MM.1S (cell line): ENCODE data around the gene C17orf67.

Experiments
- EZH2 ChIP-seq: fragments of 300-600 bp; sonication (generic); optimal IDR thresholded peaks from 2 replicates; pipeline ENCODE3; 2017; ENCODE audit warnings: low read depth, mild to moderate bottlenecking, antibody characterized with exemption, low read length, mixed read lengths
- TF ChIP-seq, protein P1 (sequence below): fragments of 300-600 bp; sonication (generic); IDR thresholded peaks from 2 replicates; pipeline ENCODE4 v1.5.1; 2016; ENCODE audit warnings: antibody characterized with exemption, low read length, mixed read lengths

DNA sequence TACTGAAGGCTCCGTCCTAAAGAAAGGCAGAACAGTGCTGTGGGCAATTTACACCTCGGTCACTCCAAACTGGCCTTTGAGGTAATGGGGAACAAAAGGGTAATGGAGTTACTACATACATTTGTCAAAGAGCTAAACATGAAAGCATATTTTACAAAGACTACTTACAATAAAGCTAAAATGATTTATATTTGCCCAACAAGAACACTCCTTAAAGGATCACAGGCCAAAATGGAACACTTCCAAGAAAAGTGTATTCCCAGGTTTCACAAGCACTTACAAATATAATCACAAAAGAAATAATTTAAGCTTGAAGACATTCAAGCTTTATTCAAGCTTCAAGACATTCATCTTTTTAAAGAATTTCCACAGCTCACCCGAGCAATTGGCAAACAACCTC lies 29.3 kb downstream of the C17orf67 start:
- TF ChIP-seq, protein P1, sequence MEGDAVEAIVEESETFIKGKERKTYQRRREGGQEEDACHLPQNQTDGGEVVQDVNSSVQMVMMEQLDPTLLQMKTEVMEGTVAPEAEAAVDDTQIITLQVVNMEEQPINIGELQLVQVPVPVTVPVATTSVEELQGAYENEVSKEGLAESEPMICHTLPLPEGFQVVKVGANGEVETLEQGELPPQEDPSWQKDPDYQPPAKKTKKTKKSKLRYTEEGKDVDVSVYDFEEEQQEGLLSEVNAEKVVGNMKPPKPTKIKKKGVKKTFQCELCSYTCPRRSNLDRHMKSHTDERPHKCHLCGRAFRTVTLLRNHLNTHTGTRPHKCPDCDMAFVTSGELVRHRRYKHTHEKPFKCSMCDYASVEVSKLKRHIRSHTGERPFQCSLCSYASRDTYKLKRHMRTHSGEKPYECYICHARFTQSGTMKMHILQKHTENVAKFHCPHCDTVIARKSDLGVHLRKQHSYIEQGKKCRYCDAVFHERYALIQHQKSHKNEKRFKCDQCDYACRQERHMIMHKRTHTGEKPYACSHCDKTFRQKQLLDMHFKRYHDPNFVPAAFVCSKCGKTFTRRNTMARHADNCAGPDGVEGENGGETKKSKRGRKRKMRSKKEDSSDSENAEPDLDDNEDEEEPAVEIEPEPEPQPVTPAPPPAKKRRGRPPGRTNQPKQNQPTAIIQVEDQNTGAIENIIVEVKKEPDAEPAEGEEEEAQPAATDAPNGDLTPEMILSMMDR = no peak
- no peak for TF ChIP-seq EZH2
